NT2/D1 (cell line): ENCODE data around the gene SRPK2.

Experiments used
- YY1 ChIP-seq: IDR thresholded peaks from 2 replicates; pipeline ENCODE4 v1.6.1; 2011; ENCODE audit not compliant: insufficient read length, insufficient read depth
- ZNF274 ChIP-seq: IDR thresholded peaks from 2 replicates; pipeline ENCODE4 v1.6.1; 2011; ENCODE audit warnings: mild to moderate bottlenecking, low read depth, low read length

DNA sequence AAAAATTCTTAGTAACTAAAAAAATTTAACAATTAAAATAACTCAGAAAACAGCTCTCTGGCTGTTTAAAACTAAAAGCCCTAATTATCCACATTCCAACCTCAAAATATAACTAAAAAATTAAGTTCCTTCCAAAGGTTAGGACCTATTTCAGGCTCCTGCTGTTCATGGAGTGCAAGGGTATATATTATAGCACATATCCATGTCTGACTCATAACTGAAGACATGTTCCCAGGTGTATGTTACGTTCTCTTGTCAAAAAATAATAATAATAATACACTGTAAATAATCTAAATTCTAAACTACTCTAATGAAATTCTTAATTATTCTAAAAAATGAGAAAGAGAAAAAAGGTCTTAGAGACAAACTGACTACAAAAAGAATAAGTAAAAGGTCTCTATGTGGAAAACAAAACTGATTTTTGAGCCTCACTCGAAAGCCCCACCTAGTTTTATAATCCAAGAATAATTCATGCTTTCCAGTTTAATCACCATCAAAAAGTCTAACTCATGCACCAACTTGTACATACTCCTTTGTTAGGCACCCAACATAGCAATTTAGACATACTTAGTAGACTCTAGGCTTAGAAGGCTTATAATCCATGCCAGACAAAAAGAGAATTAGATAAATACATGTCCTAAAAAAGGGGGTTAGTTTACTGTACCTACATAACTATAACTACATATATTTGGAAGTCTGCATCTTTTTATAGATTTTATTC lies 203.3 kb downstream of the SRPK2 start:
- TF ChIP-seq ZNF274 (no peak), YY1 (no peak)
